Mammary epithelial cell (primary cell): ENCODE data around the gene ACTR5.

Experiments
- EZH2 ChIP-seq: IDR thresholded peaks from 2 replicates; pipeline ENCODE4 v1.6.1; 2012; ENCODE audit warnings: low read length, inconsistent platforms, borderline replicate concordance
- TF ChIP-seq, protein P1 (sequence below), 2 donors: IDR thresholded peaks in 1 of 2; conservative IDR thresholded peaks in 1 of 2; 2 replicates each; pipeline ENCODE4 v1.5.1; 2011 to 2012; ENCODE audit warnings: inconsistent platforms in 2 of 2, low read length in 2 of 2, mild to moderate bottlenecking in 2 of 2, control low read depth in 1 of 2, low read depth in 1 of 2; ENCODE audit not compliant: insufficient read depth in 1 of 2; ENCODE audit errors: extremely low read depth in 1 of 2

DNA sequence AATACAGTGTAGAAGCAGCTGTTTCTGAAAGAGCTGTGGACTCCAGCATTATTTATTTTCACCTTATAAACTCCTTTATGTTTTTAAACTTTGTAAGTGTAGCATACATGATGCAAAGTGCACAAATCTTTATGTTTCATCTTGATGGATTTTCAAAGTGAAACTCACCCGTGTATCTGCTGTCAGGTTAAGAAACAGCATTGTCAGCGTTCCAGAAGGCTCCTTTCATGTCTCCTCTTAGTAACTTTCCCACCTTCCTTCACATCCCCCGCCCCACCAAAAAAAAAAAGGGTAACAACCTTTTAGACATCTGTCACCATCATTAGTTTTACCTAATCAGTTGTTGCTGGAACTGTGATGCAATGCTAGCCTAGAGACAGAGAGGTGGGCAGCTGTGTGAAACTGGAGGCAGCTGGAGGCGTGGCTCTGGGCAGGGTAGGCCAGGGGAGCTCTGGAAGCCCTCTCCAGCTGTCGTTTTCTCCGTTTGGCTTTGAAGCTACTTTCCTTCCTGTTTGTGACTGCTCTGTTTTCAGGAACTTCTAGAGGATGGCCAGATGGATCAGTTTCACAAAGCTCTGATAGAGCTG lies 7.2 kb downstream of the ACTR5 start:
- no peak for TF ChIP-seq EZH2
- TF ChIP-seq, protein P1, sequence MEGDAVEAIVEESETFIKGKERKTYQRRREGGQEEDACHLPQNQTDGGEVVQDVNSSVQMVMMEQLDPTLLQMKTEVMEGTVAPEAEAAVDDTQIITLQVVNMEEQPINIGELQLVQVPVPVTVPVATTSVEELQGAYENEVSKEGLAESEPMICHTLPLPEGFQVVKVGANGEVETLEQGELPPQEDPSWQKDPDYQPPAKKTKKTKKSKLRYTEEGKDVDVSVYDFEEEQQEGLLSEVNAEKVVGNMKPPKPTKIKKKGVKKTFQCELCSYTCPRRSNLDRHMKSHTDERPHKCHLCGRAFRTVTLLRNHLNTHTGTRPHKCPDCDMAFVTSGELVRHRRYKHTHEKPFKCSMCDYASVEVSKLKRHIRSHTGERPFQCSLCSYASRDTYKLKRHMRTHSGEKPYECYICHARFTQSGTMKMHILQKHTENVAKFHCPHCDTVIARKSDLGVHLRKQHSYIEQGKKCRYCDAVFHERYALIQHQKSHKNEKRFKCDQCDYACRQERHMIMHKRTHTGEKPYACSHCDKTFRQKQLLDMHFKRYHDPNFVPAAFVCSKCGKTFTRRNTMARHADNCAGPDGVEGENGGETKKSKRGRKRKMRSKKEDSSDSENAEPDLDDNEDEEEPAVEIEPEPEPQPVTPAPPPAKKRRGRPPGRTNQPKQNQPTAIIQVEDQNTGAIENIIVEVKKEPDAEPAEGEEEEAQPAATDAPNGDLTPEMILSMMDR (conservative IDR thresholded peaks at IDR 0.05 in 1 of 2, IDR thresholded peaks at IDR 0.05 in 1 of 2; ENCODE audit: extremely low read depth in 1 of 2, insufficient read depth in 1 of 2, low read depth in 1 of 2, low read length in 2 of 2) = no peak
